T47D (cell line): ENCODE data around the gene IVD.

Experiments used
- DNase-seq, 2 experiments: peaks; one replicate each; pipeline versions ENCODE4 v3.0.0 to v3.0.0-alpha.2; 2011 to 2012; ENCODE audit warnings: low read depth in 1 of 2, low spot score in 1 of 2
- JUND ChIP-seq: IDR thresholded peaks from 2 replicates; pipeline ENCODE4 v1.6.1; 2012; ENCODE audit warnings: low read depth
- in situ Hi-C: cut with HindIII; loops from 2 replicates; pipeline ENCODE4 v1.10.0; 2016; ENCODE audit warnings: low sequenced_read_pairs, low pct_unique_long_range_greater_than_20kb

The IVD gene

DNA sequence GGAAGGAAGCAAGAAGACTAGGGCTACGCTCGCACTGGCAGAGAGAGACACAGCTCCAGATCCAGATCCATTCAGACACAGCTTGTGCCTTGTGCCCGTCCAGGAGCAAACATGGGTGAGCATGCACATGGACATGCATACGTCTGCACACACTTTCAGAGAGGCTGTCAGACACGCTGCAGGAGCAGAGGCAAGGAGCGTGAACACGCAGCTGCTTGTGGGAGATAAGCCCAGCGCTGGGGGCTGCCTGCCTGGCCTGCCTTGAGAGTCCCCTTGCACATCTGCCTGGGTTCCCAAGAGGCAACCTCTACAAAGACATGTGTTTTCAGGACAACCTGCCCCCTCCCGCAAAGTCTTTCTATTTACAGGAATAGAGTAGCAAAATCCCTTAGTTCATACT, 21.6 kb downstream of the IVD start:
- no peak for DNase-seq
- TF ChIP-seq JUND, result no peak
- in situ Hi-C loops, result no loop called here

DNA sequence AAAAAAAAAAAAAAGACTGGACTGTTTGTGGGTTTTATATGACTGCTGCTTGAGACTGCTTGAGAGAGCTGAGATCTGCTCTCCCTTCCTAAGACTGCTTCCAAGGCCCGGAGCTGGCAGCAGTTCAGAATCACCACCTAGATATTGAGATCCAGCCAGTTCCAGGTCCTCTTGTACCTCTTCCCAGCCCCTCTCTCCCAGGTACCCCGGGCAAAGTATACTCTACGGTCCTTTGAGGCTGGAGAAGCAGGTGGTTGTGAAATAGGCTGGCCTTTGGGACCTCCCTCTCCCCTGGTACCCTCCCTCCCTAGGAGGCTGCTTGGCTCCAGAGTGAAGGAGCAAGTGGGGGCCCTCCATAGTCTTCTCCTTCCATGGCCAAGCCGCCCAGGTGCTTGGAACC, 22.6 kb downstream of the IVD start:
- DNase-seq, result no peak
- in situ Hi-C loops, result no loop called here
- no peak for TF ChIP-seq JUND

GRCh38 chr15:40429068-40429710, 23.6 kb downstream of the IVD start:
- in situ Hi-C loops, result no loop called here
- no peak for DNase-seq

GRCh38 chr15:40430271-40430805, 24.7 kb downstream of the IVD start:
- in situ Hi-C loops, result no loop called here
- DNase-seq, result peak; percentile 52 to 85
- no peak for TF ChIP-seq JUND

More at GRCh38 chr15:40429068-40429710, 23.6 kb downstream of the IVD start:
- no peak for TF ChIP-seq JUND

GRCh38 chr15:40435023-40435709, 29.6 kb downstream of the IVD start:
- TF ChIP-seq JUND, result no peak
- in situ Hi-C loops, result no loop called here
- no peak for DNase-seq

DNA sequence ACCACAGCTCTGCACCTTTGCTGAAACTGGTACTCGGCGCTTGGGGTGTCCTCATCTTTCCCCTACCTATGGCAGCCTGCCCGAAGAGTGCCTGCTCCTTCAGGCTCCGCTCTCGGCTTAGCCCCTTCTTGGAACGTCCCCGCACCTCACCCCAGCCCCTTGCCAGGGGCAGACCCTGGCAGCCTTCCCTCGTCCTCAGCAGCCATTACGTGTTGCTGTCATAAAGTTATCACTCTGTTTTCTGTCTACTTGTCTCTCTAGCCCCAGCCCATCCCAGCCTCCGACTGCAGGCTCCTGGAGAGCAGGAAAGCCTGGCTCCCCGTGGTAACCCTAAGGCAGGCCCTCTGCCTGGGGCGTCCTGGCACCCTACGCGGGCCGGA, 30.1 kb downstream of the IVD start:
- TF ChIP-seq JUND, result no peak
- in situ Hi-C loops, result no loop called here
- DNase-seq, result no peak

DNA sequence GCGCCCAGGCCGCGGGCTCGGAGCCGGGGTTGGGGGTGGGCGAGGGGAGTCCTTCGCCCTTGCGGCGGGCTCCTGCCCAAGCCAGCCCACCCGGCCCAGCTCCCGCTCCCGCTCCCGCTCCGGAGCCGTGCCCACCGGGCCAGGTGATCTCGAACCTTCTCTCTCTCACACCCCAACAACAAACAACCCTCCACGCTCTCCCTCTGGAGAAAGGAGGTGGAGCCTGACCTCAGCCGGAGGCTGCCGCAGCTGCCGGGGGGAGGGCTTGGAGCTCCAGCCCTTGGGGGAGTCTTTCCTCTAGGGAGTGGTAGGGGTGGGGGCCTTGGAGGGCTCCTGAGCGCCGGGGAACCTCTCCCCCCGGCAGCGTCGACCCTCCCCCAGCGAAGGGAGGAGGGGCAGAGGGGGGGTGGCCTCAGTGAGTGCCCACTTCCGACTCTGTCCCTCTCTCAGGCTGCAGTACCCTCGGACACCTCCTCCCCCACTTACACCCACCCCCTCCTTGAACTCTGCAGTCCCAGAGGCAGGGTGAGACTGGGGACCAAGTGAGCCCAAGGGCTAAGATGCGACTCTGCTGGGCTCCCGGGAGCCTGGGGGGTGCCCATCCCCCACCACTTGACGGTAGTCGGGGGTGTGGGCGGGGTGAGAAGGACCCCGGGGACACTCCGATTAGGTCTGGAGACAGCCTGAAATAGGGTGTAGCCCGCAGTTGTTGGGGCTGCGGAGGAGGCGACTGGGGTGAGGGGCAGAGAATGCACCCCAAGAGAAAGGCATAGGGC, 30.7 kb downstream of the IVD start:
- DNase-seq, result peak; percentile 54 to 74
- in situ Hi-C loops, result no loop called here
- TF ChIP-seq JUND, result no peak

DNA sequence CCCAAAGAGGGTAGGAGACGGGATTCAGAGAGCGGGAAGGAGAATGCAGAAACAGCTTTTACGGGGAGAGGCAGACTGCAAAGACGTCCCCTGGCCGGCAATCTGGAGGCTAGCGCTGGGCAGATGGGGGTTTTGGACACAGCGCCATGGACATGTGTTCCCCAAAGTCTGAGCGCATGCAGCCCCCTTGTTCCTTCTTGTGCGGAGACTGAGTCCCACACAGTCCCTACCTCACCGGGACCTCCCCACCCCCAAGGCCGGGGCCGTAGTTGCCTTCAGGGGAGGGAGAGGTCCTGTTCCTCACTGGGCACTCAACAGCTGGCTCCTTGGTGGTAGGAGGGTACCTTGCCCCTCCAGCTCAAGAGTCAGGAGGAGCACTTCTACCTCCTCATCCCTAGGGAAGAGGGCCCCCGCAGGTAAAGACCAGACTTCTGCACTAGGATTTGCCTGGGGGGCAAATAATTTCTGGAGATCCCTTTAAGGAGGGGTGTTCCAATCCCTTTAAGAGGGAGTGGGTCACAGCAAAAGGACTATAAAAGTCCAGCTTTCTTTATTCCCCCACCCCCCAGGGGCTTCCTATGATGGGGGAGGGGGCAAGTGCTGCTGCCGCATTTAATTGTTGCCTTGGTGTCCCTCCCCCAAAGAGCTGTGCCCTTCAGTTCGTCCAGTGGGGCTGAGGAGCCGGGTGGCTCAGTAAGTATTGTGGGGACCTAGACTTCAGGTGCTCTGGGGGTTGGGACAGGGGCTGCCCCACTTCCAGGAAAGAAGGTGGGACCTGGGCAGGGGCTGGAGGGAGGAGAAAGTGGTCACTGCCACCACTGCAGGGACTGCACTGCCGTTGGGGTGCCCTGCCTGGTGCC, 31.5 kb downstream of the IVD start:
- in situ Hi-C loops, result no loop called here
- no peak for TF ChIP-seq JUND
- no peak for DNase-seq

DNA sequence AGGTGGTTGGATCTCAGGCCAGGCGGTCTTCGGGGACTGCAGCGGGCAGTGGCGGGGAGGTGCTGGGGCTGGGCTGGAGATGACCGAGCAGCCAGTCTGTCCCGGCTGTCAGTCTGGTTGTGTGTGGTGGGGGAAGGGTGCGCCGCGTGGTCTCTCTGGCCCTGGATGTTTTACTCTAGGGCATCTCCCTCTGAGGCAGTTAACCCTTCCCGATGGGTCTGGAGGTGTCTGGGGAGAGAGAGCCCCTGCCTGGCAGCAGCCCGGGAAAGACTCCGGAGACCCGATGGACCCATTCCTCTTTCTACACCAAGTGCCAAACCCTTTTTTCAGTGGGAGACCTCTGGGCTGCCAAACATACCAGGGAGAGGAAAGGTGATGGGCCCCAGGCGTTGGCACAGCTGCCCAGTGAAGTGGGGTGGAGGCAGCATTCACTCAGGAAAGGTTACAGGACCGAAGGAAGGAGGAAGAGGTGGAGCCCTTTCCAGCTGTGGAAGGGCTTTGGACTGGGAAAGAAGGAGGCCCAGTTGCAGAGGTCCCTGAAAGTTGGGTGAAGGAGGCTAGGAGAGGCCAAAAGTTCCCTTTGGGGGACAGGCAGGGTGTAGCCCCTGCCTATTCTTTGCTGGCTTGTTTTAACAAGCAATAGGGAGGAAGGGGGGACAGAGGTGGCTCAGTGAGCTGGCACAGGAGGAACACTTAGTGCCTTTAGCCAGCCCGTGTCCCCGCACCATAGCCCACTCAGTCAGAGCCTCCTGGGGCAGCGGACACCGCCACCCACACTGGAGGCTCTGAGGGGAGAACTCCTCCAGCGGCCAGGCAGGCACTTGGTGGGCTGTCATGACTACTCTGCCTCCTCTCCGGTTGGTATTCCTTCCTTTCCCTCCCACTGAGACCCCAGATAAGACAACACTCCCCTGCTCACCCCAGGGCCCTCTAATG, 32.4 kb downstream of the IVD start:
- peak; percentile 68 to 78 for DNase-seq
- in situ Hi-C loops, result no loop called here

DNA sequence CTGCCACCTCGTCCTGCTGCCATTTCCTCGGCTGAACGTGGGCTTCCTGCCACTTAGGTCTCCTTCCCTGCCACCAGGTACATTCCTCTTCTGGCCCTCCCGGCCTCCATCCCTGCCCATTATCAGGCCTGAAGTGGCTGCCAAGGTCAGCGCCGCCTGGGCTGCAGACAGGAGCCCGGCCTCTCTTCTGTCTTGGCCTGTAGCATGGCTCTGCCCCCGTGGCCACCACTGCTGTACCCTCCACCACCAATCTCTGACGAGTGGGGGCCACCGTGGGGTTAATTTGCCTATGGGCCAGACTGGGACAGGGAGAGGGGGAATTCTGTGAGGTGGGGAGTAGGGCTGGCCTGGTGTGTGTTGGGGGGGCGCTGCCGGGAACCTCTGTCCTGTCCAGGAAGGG, 33.1 kb downstream of the IVD start:
- in situ Hi-C loops, result no loop called here
- no peak for DNase-seq
- TF ChIP-seq JUND, result no peak

More for the DNA sequence above, 32.4 kb downstream of the IVD start:
- TF ChIP-seq JUND, result no peak

DNA sequence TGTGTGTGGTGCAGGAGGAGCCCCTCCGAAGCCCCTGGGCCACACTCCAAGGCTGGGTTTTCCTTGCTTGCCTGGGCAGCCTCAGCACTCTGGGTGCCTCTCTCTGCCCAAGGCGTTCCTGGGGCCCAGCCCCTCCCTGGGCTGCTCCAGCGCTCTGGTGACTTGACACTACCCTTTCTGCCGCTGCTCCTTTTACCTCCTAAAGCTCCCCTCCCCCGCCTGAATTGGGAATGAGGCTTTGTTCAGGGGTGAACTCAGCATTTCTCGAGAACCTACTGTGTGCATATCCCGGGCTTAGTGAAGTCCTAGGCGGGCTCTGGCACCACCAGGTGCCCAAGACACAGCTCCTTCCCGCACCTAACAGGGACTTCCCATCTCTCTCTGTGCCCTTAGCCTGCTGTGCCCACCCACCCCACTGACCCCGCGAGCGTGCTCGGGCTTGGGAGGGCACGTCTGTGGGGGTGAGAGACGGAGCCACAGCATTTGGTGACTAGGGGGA, 33.9 kb downstream of the IVD start:
- no peak for TF ChIP-seq JUND
- DNase-seq, result peak in 1 of 2 experiments; percentile 84
- in situ Hi-C loops, result no loop called here
